Measurements from ENCODE around the gene IRS1.

DNA sequence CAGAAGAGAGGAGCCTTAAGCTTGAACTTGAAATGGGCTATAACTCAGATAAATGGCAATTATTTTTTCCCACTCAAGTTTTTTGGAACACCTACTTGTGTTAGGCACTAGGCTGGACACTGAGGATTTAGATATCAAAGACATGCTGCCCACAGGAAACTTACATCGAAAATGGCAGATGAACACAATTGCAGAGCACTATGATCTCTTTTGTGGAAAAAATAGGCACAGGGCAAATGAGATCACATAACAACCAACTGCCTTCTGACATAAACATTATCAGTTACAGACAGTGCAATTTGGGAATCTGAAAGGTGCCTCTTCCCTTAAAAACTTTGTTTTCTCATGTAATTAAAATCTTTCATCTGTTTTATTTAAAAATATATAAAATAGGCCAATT is 3.8 kb upstream of the IRS1 start:
- TF ChIP-seq, protein P1, sequence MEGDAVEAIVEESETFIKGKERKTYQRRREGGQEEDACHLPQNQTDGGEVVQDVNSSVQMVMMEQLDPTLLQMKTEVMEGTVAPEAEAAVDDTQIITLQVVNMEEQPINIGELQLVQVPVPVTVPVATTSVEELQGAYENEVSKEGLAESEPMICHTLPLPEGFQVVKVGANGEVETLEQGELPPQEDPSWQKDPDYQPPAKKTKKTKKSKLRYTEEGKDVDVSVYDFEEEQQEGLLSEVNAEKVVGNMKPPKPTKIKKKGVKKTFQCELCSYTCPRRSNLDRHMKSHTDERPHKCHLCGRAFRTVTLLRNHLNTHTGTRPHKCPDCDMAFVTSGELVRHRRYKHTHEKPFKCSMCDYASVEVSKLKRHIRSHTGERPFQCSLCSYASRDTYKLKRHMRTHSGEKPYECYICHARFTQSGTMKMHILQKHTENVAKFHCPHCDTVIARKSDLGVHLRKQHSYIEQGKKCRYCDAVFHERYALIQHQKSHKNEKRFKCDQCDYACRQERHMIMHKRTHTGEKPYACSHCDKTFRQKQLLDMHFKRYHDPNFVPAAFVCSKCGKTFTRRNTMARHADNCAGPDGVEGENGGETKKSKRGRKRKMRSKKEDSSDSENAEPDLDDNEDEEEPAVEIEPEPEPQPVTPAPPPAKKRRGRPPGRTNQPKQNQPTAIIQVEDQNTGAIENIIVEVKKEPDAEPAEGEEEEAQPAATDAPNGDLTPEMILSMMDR (IDR thresholded peaks at IDR 0.05): no peak
- no peak for TF ChIP-seq POLR2A (IDR thresholded peaks at IDR 0.05)
